K562 (cell line): ENCODE measurements around the gene SLC6A7. TPM values are rescaled to one million over a fixed set of nuclear protein-coding genes. Genes with fewer than 3 reads are reported as not detected.
"Not testable (repeated sequence)": the region's sequence is repeated elsewhere in the genome, so short reads cannot be mapped to it uniquely, and the experiment has no call there.

ENCODE experiments used
- ATAC-seq: fragments of 200-7000 bp; cut with Tn5 transposase; 3 replicates; pipeline ENCODE4 v1.9.1; 2020; ENCODE audit warnings: moderate library complexity
- BruUV-seq: library from RNA; stranded (reverse); fragments of 400-500 nt; replicated peaks from 2 replicates; lab custom pipeline; 2021; lab: Mats Ljungman, UMichigan
- CTCF ChIA-PET: fragments of 300-600 bp; formaldehyde crosslinking; extraction: SDS; loops from one replicate; lab custom pipeline; 2021; ENCODE audit warnings: low intra/inter-chr PET ratio; lab: Yijun Ruan, JAX
- POLR2A ChIA-PET: fragments of 300-600, 350-650 bp; sonication (Branson Sonifier 250); formaldehyde crosslinking; extraction: SDS; loops from one replicate; lab custom pipeline; 2021; ENCODE audit warnings: antibody characterized with exemption, inconsistent platforms; lab: Yijun Ruan, JAX
- DNase-seq, 4 experiments: peaks; one replicate each; pipeline versions ENCODE4 v3.0.0 to v3.0.0-alpha.2; 2011 to 2018; ENCODE audit warnings: low spot score in 3 of 4, mixed read lengths in 3 of 4; ENCODE audit errors: extremely low read depth in 1 of 4
- FAIRE-seq: peaks from 2 replicates; lab custom pipeline; 2011; peaks lifted over from hg19 to GRCh38; lab: Jason Lieb, UNC
- H2AFZ ChIP-seq: 2 replicates; pipeline ENCODE4 v1.6.0; 2011; ENCODE audit warnings: low read depth, low read length, control low read depth, inconsistent platforms
- H3K27ac ChIP-seq: fragments of 200-600 bp; 3 replicates; pipeline ENCODE4 v1.8.0; 2011; ENCODE audit warnings: low read depth, mild to moderate bottlenecking, control low read depth, inconsistent platforms, low read length, moderate library complexity, mixed read lengths; ENCODE audit errors: extremely low read depth
- H3K27me3 ChIP-seq, 2 experiments: fragments of 300-600 bp in 1 of 2; 2 replicates in 1 of 2; 3 replicates in 1 of 2; pipeline versions ENCODE4 v1.6.0 to v1.8.0; 2011; ENCODE audit warnings: inconsistent platforms in 2 of 2, low read length in 2 of 2, mild to moderate bottlenecking in 1 of 2, mixed read lengths in 1 of 2, moderate library complexity in 1 of 2; ENCODE audit not compliant: control insufficient read depth in 2 of 2, insufficient read depth in 2 of 2
- H3K36me3 ChIP-seq: fragments of 300-600 bp; 3 replicates; pipeline ENCODE4 v1.8.0; 2011; ENCODE audit warnings: mild to moderate bottlenecking, low read length, inconsistent platforms; ENCODE audit not compliant: control insufficient read depth, insufficient read depth
- H3K4me1 ChIP-seq, 2 experiments: fragments of 200-600 bp in 1 of 2; replicated peaks in 1 of 2; 2 replicates in 1 of 2; 3 replicates in 1 of 2; pipeline versions ENCODE4 v1.5.1 to v1.8.0; 2011; ENCODE audit warnings: inconsistent platforms in 2 of 2, low read length in 2 of 2, mild to moderate bottlenecking in 1 of 2, mixed read lengths in 1 of 2, moderate library complexity in 1 of 2; ENCODE audit not compliant: control insufficient read depth in 2 of 2, insufficient read depth in 2 of 2
- H3K4me2 ChIP-seq: 2 replicates; pipeline ENCODE4 v1.6.1; 2011; ENCODE audit warnings: low read length, control low read depth, inconsistent platforms, mixed read lengths; ENCODE audit not compliant: insufficient read depth
- H3K4me3 ChIP-seq: fragments of 200-600 bp; sonication (generic), shearing (Covaris generic); 2 replicates; pipeline ENCODE4 v1.5.1; 2016; ENCODE audit warnings: control low read depth, inconsistent platforms
- H3K79me2 ChIP-seq: fragments of 200-600 bp; 3 replicates; pipeline ENCODE4 v1.8.0; 2011; ENCODE audit warnings: low read length, inconsistent platforms; ENCODE audit not compliant: control insufficient read depth, insufficient read depth
- H3K9ac ChIP-seq, 2 experiments: 2 replicates each; pipeline versions ENCODE4 v1.6.0 to v1.6.1; 2011; ENCODE audit warnings: low read depth in 2 of 2, low read length in 2 of 2, control low read depth in 1 of 2, inconsistent platforms in 1 of 2, mild to moderate bottlenecking in 1 of 2, mixed read lengths in 1 of 2; ENCODE audit not compliant: insufficient read depth in 1 of 2
- H3K9me1 ChIP-seq: one replicate; pipeline ENCODE4 v1.6.0; 2011; ENCODE audit warnings: inconsistent platforms, mild to moderate bottlenecking, low read length, moderate library complexity; ENCODE audit not compliant: control insufficient read depth, insufficient read depth
- H3K9me3 ChIP-seq: replicated peaks from 2 replicates; pipeline ENCODE4 v1.5.1; 2011; ENCODE audit warnings: low read depth, low read length, inconsistent platforms; ENCODE audit not compliant: control insufficient read depth, insufficient read depth
- H4K20me1 ChIP-seq: replicated peaks from 2 replicates; pipeline ENCODE4 v1.6.1; 2011; ENCODE audit warnings: low read length, inconsistent platforms, mixed read lengths; ENCODE audit not compliant: control insufficient read depth, insufficient read depth
- BCOR ChIP-seq: fragments of 450-650 bp; IDR thresholded peaks from 2 replicates; pipeline ENCODE4 v1.6.1; 2016
- ZNF146 ChIP-seq: IDR thresholded peaks from one replicate; pipeline ENCODE4 v1.6.1; 2018; ENCODE audit warnings: missing compliant biosample characterization; ENCODE audit not compliant: unreplicated experiment
- WGBS: fragments of 100-300 bp; shearing (Covaris generic); methylation state at CpG from one replicate; pipeline ENCODE4 v1.1.6; 2016; ENCODE audit warnings: low coverage, mixed read lengths; ENCODE audit not compliant: insufficient coverage; ENCODE audit errors: missing lambda C conversion rate; 5-methylcytosine and 5-hydroxymethylcytosine counted together
- in situ Hi-C: fragments of 300-500 bp; cut with MboI; formaldehyde crosslinking; loops from 4 replicates; pipeline ENCODE4 v1.15.0; 2018; ENCODE audit warnings: inconsistent platforms, mixed read lengths
- intact Hi-C: fragments of 100-400 bp; cut with micrococcal nuclease; formaldehyde crosslinking; loops from 2 replicates; pipeline ENCODE4 v1.14.2; 2022
- polyA plus RNA-seq, 8 experiments: library from polyadenylated mRNA; depleted of rRNA in 4 of 8; stranded (reverse) in 5 of 8; unstranded in 3 of 8; fragments of >200 nt; fragmentation: Nextera tagmentation in 2 of 8; fragmentation: Illumina TruSeq in 1 of 8; extraction: Ambion mirVana in 2 of 8; extraction: Trizol in 1 of 8; gene quantifications; 2 replicates each; pipeline versions ENCODE4 v1.2.1 to v1.2.3, GENCODE V29; 2011 to 2014; ENCODE audit warnings: inconsistent platforms in 1 of 8, missing spikeins in 1 of 8
- total RNA-seq, 7 experiments: library from RNA; depleted of rRNA in 6 of 7; stranded (reverse); fragments of >200 nt in 6 of 7; fragmentation: Illumina TruSeq in 2 of 7; extraction: Trizol in 2 of 7; gene quantifications; 2 replicates each; pipeline versions ENCODE4 v1.2.1 to v1.2.3, GENCODE V29; 2011 to 2021; ENCODE audit warnings: low replicate concordance in 1 of 7
- TF ChIP-seq, protein P1 (sequence below): IDR thresholded peaks from 2 replicates; pipeline ENCODE4 v1.6.1; 2011; ENCODE audit not compliant: insufficient read length; ENCODE audit errors: extremely low read depth

SLC6A7 gene
- total and polyA plus RNA-seq, 9 of the 15 experiments (the other 6 are each of a cell fraction or from before 2014, with no cell fraction given): not detected

DNA sequence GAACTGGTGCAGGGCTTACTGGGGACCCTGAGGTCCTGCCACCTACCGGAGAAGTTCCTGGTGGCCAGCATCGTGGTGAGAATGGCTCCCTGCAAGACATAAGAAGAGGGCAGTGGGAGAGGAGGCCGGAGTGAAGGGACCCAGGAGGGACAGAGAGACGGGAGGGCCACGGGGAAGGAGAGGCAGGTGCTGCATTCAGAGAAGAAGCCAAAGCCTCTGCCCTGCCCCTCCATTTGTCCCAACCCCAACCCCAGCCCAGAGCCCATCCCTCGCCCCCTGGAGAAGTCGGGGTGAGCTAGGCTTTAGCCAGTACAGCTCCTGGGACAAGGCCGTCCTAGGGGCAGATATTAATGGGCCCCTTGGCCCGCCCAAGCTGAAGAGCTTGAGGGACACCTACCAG, 57.9 kb downstream of the SLC6A7 start:
- Histone ChIP-seq H3K4me3 (no peak overlapping the region), H4K20me1 (peaks cover 4% of the 10 kb centered on the region; the same call in 1 of the 2 replicates), H2AFZ (no peak overlapping the region), H3K4me2 (no peak overlapping the region), H3K9me1 (no peaks in the 10 kb centered on the region), H3K79me2 (no peaks in the 10 kb centered on the region), H3K4me1 (peaks cover 22 to 23% of the 10 kb centered on the region in 2 experiments), H3K36me3 (no peaks in the 10 kb centered on the region), H3K27me3 (peaks cover 9 to 39% of the 10 kb centered on the region in 2 experiments; a peak in 4 of 5 replicates), H3K27ac (no peak overlapping the region), H3K9ac (no peak overlapping the region), H3K9me3 (no peaks in the 10 kb centered on the region)
- DNase-seq (no peak), ATAC-seq (no peak), FAIRE-seq (no peak)
- WGBS: 38% methylated on average over 6 of the region's 9 CpGs
- BruUV-seq: no TSS peak
- CTCF ChIA-PET: no interaction called here
- POLR2A ChIA-PET: no interaction called here
- intact Hi-C loops: no loop called here
- TF ChIP-seq, protein P1, sequence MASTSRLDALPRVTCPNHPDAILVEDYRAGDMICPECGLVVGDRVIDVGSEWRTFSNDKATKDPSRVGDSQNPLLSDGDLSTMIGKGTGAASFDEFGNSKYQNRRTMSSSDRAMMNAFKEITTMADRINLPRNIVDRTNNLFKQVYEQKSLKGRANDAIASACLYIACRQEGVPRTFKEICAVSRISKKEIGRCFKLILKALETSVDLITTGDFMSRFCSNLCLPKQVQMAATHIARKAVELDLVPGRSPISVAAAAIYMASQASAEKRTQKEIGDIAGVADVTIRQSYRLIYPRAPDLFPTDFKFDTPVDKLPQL: no peak
- in situ Hi-C loops: no loop called here

DNA sequence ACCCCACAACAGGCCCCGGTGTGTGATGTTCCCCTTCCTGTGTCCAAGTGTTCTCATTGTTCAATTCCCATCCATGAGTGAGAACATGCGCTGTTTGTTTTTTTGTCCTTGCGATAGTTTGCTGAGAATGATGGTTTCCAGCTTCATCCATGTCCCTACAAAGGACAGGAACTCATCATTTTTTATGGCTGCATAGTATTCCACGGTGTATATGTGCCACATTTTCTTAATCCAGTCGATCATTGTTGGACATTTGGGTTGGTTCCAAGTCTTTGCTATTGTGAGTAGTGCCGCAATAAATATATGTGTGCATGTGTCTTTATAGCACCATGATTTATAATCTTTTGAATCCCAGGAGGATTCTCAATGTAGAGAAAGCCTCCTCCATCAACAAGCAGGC, 58.6 kb downstream of the SLC6A7 start:
- H3K9me1 ChIP-seq, H3K36me3 ChIP-seq, BruUV-seq, H3K4me3 ChIP-seq, intact Hi-C loops, DNase-seq, H3K27ac ChIP-seq, H3K9ac ChIP-seq, CTCF ChIA-PET, H3K4me2 ChIP-seq, H3K79me2 ChIP-seq, FAIRE-seq, ATAC-seq, H2AFZ ChIP-seq, in situ Hi-C loops, H4K20me1 ChIP-seq, H3K9me3 ChIP-seq: not testable (repeated sequence)
- peak; percentile 39; the same call in 1 of the 2 replicates for TF ChIP-seq BCOR
- TF ChIP-seq ZNF146 (CRISPR knock-in tag): peak; percentile 77
- 39% methylated on average over 5 of the region's 6 CpGs for WGBS
- peaks cover 22 to 23% of the 10 kb centered on the region in 2 experiments for H3K4me1 ChIP-seq
- POLR2A ChIA-PET: interaction anchor here (0.5 kb wide), 1 partner anchor 93 kb away, joined by 3 read pairs; the partner anchor contains the start of gene PDGFRB
- H3K27me3 ChIP-seq: peaks cover 7 to 42% of the 10 kb centered on the region in 2 experiments; a peak in 4 of 5 replicates
